HCT116 (cell line): ENCODE measurements around the gene IGIP.

Experiments
- CTCF ChIP-seq, 3 experiments: fragments of 200-600 bp in 1 of 3; sonication (generic) in 1 of 3; IDR thresholded peaks in 2 of 3; conservative IDR thresholded peaks in 1 of 3; 2 replicates each; pipeline ENCODE4 v1.5.1; 2012 to 2017; ENCODE audit warnings: low read depth in 2 of 3, low read length in 2 of 3, antibody characterized with exemption in 1 of 3, borderline replicate concordance in 1 of 3, control low read depth in 1 of 3, mild to moderate bottlenecking in 1 of 3, mixed read lengths in 1 of 3, mixed run types in 1 of 3, moderate library complexity in 1 of 3; ENCODE audit not compliant: insufficient read depth in 1 of 3
- EZH2 ChIP-seq: fragments of 200-600 bp; sonication (generic); IDR thresholded peaks from 2 replicates; pipeline ENCODE4 v1.6.1; 2017; ENCODE audit warnings: antibody characterized with exemption, mixed run types
- JUND ChIP-seq: IDR thresholded peaks from 2 replicates; pipeline ENCODE4 v1.6.1; 2012
- MAX ChIP-seq: IDR thresholded peaks from 2 replicates; pipeline ENCODE4 v1.6.1; 2012
- POLR2A ChIP-seq: IDR thresholded peaks from 2 replicates; pipeline ENCODE4 v1.7.0; 2011; ENCODE audit warnings: borderline replicate concordance; ENCODE audit not compliant: insufficient read depth, insufficient read length; ENCODE audit errors: extremely low read depth
- RAD21 ChIP-seq: IDR thresholded peaks from 2 replicates; pipeline ENCODE4 v1.6.1; 2012; ENCODE audit warnings: low read depth, mild to moderate bottlenecking
- REST ChIP-seq: IDR thresholded peaks from 2 replicates; pipeline ENCODE4 v1.6.1; 2012; ENCODE audit warnings: low read depth
- SIN3A ChIP-seq: IDR thresholded peaks from 2 replicates; pipeline ENCODE4 v1.6.1; 2012; ENCODE audit warnings: low read depth
- YY1 ChIP-seq: IDR thresholded peaks from 2 replicates; pipeline ENCODE4 v1.6.1; 2011; ENCODE audit warnings: low read length, low read depth, moderate library complexity, mild to moderate bottlenecking; ENCODE audit not compliant: insufficient replicate concordance; ENCODE audit errors: extremely low read depth

- no peak for TF ChIP-seq EZH2
- TF ChIP-seq RAD21, result no peak
- TF ChIP-seq REST, result no peak
- no peak for TF ChIP-seq CTCF (IDR thresholded peaks at IDR 0.05 in 2 of 3, conservative IDR thresholded peaks at IDR 0.05 in 1 of 3; ENCODE audit: borderline replicate concordance in 1 of 3, insufficient read depth in 1 of 3, low read depth in 2 of 3, low read length in 2 of 3)
- no peak for TF ChIP-seq YY1
- no peak for TF ChIP-seq JUND
- no peak for TF ChIP-seq POLR2A
- TF ChIP-seq MAX, result no peak
- TF ChIP-seq SIN3A, result no peak
Observed at GRCh38 chr5:140166911-140167310, 41.2 kb downstream of the IGIP start.
